HG02981 (cell line): ENCODE results near the gene JPT2.

Source experiments
- ATAC-seq: cut with Tn5 transposase; IDR thresholded peaks from one replicate; pipeline ENCODE4 v1.9.1; 2021; ENCODE audit warnings: mild to moderate bottlenecking, moderate library complexity; ENCODE audit not compliant: unreplicated experiment

JPT2 gene

GRCh38 chr16:1749152-1750117 is 71.4 kb downstream of the JPT2 start:
- ATAC-seq = no peak
